AG10803 (cell line): ENCODE results near the gene TFPT.

Source experiments
- DNase-seq: peaks from one replicate; pipeline ENCODE4 v3.0.0; 2010; ENCODE audit warnings: low read depth
- H3K4me3 ChIP-seq: 2 replicates; pipeline ENCODE4 v1.5.1; 2011; ENCODE audit warnings: mild to moderate bottlenecking, low read length, control low read depth
- CTCF ChIP-seq: conservative IDR thresholded peaks from 2 replicates; pipeline ENCODE4 v1.5.1; 2011; ENCODE audit warnings: mild to moderate bottlenecking, low read length, control low read depth, inconsistent platforms

Gene TFPT

GRCh38 chr19:54114340-54115108 is 933 bp downstream of the TFPT start:
- H3K4me3 ChIP-seq, result peak overlapping the region; percentile 95
- no peak for TF ChIP-seq CTCF
- DNase-seq, result peak; percentile 35

GRCh38 chr19:54109651-54110050 is 5.8 kb downstream of the TFPT start:
- H3K4me3 ChIP-seq, result no peak overlapping the region
- TF ChIP-seq CTCF, result no peak
- no peak for DNase-seq

- no peak for TF ChIP-seq CTCF
- H3K4me3 ChIP-seq, result no peak overlapping the region
- no peak for DNase-seq
Observed at GRCh38 chr19:54108496-54108895, 7.0 kb downstream of the TFPT start.

- DNase-seq, result no peak
- TF ChIP-seq CTCF, result no peak
Observed at GRCh38 chr19:54107876-54108490, 7.5 kb downstream of the TFPT start.

GRCh38 chr19:54106716-54107115 is 8.7 kb downstream of the TFPT start:
- TF ChIP-seq CTCF, result no peak
- no peak overlapping the region for H3K4me3 ChIP-seq
- no peak for DNase-seq

More at GRCh38 chr19:54107876-54108490, 7.5 kb downstream of the TFPT start:
- no peak overlapping the region for H3K4me3 ChIP-seq

GRCh38 chr19:54105796-54106195 is 9.7 kb downstream of the TFPT start:
- no peak for DNase-seq
- no peak for TF ChIP-seq CTCF
- no peak overlapping the region for H3K4me3 ChIP-seq
